ENCODE results near the gene RUFY2. TPM values are rescaled to one million over a fixed set of nuclear protein-coding genes. Genes with fewer than 3 reads are reported as not detected.

Gene RUFY2
- total RNA-seq, 1 donor from 2014 or later, result 10.3 TPM

- no peaks in the 10 kb centered on the region for H3K27me3 Mint-ChIP-seq
Measured at GRCh38 chr10:68406111-68406814, 814 bp downstream of the RUFY2 start.

GRCh38 chr10:68403701-68404100 is 3.4 kb downstream of the RUFY2 start:
- no peak for DNase-seq
- Mint-ChIP-seq H3K27me3 (no peaks in the 10 kb centered on the region), H3K9me3 (no peaks in the 10 kb centered on the region), H3K4me1 (peaks cover 17% of the 10 kb centered on the region), H3K27ac (no peak overlapping the region), H3K36me3 (ENCODE audit: low read depth) (peaks cover 7% of the 10 kb centered on the region), H3K4me3 (no peak overlapping the region)
- intact Hi-C loops (cut with micrococcal nuclease), result no loop called here

More at GRCh38 chr10:68406111-68406814, 814 bp downstream of the RUFY2 start:
- H3K4me1 Mint-ChIP-seq, result peaks cover 19% of the 10 kb centered on the region
- DNase-seq, result peak; percentile 84
- peak overlapping the region; percentile 93 for H3K4me3 Mint-ChIP-seq
- H3K27ac Mint-ChIP-seq, result peak overlapping the region; percentile 87
- intact Hi-C loops (cut with micrococcal nuclease), result loop anchor here (1.0 to 5.0 kb wide), 3 partner anchors 74 to 332 kb away; partner anchors contain the start of genes CCAR1, HNRNPH3 and PBLD
- no peaks in the 10 kb centered on the region for H3K9me3 Mint-ChIP-seq
- H3K36me3 Mint-ChIP-seq (ENCODE audit: low read depth), result peaks cover 4% of the 10 kb centered on the region

GRCh38 chr10:68402276-68402675 is 4.8 kb downstream of the RUFY2 start:
- Mint-ChIP-seq H3K27ac (no peak overlapping the region), H3K4me1 (peaks cover 16% of the 10 kb centered on the region), H3K9me3 (no peaks in the 10 kb centered on the region), H3K36me3 (ENCODE audit: low read depth) (peaks cover 9% of the 10 kb centered on the region), H3K27me3 (no peaks in the 10 kb centered on the region), H3K4me3 (no peak overlapping the region)
- DNase-seq, result no peak
- intact Hi-C loops (cut with micrococcal nuclease), result no loop called here

- Mint-ChIP-seq H3K9me3 (no peaks in the 10 kb centered on the region), H3K27ac (no peak overlapping the region), H3K36me3 (ENCODE audit: low read depth) (peaks cover 17% of the 10 kb centered on the region), H3K4me3 (no peak overlapping the region), H3K27me3 (no peaks in the 10 kb centered on the region), H3K4me1 (peaks cover 2% of the 10 kb centered on the region)
- no peak for DNase-seq
- intact Hi-C loops (cut with micrococcal nuclease), result no loop called here
Measured at GRCh38 chr10:68397005-68397404, 10.1 kb downstream of the RUFY2 start.

GRCh38 chr10:68385740-68386139 is 21.3 kb downstream of the RUFY2 start:
- Mint-ChIP-seq H3K27me3 (no peaks in the 10 kb centered on the region), H3K27ac (no peak overlapping the region), H3K4me1 (peaks cover 2% of the 10 kb centered on the region), H3K36me3 (ENCODE audit: low read depth) (peaks cover 31% of the 10 kb centered on the region), H3K4me3 (no peak overlapping the region), H3K9me3 (no peaks in the 10 kb centered on the region)
- intact Hi-C loops (cut with micrococcal nuclease), result no loop called here
- DNase-seq, result no peak

- Mint-ChIP-seq H3K9me3 (peaks cover 13% of the 10 kb centered on the region), H3K4me3 (no peak overlapping the region), H3K27me3 (no peaks in the 10 kb centered on the region), H3K27ac (no peak overlapping the region), H3K36me3 (ENCODE audit: low read depth) (peaks cover 47% of the 10 kb centered on the region), H3K4me1 (no peaks in the 10 kb centered on the region)
- intact Hi-C loops (cut with micrococcal nuclease), result no loop called here
- no peak for DNase-seq
Measured at GRCh38 chr10:68371604-68372003, 35.5 kb downstream of the RUFY2 start.

- DNase-seq, result no peak
- peaks cover 10% of the 10 kb centered on the region for H3K9me3 Mint-ChIP-seq
- H3K36me3 Mint-ChIP-seq (ENCODE audit: low read depth), result peaks cover 31% of the 10 kb centered on the region
- no peak overlapping the region for H3K27ac Mint-ChIP-seq
- no peaks in the 10 kb centered on the region for H3K27me3 Mint-ChIP-seq
- H3K4me1 Mint-ChIP-seq, result peaks cover 2% of the 10 kb centered on the region
- no peak overlapping the region for H3K4me3 Mint-ChIP-seq
- intact Hi-C loops (cut with micrococcal nuclease), result no loop called here
Measured at GRCh38 chr10:68367121-68367520, 40.0 kb downstream of the RUFY2 start.

GRCh38 chr10:68366600-68366999 is 40.5 kb downstream of the RUFY2 start:
- Mint-ChIP-seq H3K4me1 (peaks cover 2% of the 10 kb centered on the region), H3K36me3 (ENCODE audit: low read depth) (peaks cover 28% of the 10 kb centered on the region), H3K4me3 (no peak overlapping the region), H3K27me3 (no peaks in the 10 kb centered on the region), H3K27ac (no peak overlapping the region), H3K9me3 (peaks cover 8% of the 10 kb centered on the region)
- intact Hi-C loops (cut with micrococcal nuclease), result no loop called here
- no peak for DNase-seq

- no peak for DNase-seq
- intact Hi-C loops (cut with micrococcal nuclease), result no loop called here
- peaks cover 2% of the 10 kb centered on the region for H3K4me1 Mint-ChIP-seq
- no peak overlapping the region for H3K27ac Mint-ChIP-seq
- no peak overlapping the region for H3K4me3 Mint-ChIP-seq
- H3K27me3 Mint-ChIP-seq, result no peaks in the 10 kb centered on the region
- peaks cover 21% of the 10 kb centered on the region for H3K36me3 Mint-ChIP-seq (ENCODE audit: low read depth)
- peaks cover 4% of the 10 kb centered on the region for H3K9me3 Mint-ChIP-seq
Measured at GRCh38 chr10:68365611-68366010, 41.5 kb downstream of the RUFY2 start.

- Mint-ChIP-seq H3K27me3 (no peaks in the 10 kb centered on the region), H3K9me3 (no peaks in the 10 kb centered on the region), H3K36me3 (ENCODE audit: low read depth) (peaks cover 13% of the 10 kb centered on the region), H3K4me3 (no peak overlapping the region), H3K27ac (peak overlapping the region; percentile 11), H3K4me1 (peaks cover 2% of the 10 kb centered on the region)
- intact Hi-C loops (cut with micrococcal nuclease), result no loop called here
- DNase-seq, result no peak
Measured at GRCh38 chr10:68364101-68364886, 42.8 kb downstream of the RUFY2 start.

- H3K36me3 Mint-ChIP-seq (ENCODE audit: low read depth), result peaks cover 13% of the 10 kb centered on the region
- H3K27me3 Mint-ChIP-seq, result no peaks in the 10 kb centered on the region
- intact Hi-C loops (cut with micrococcal nuclease), result no loop called here
- H3K4me3 Mint-ChIP-seq, result no peak overlapping the region
- peaks cover 2% of the 10 kb centered on the region for H3K4me1 Mint-ChIP-seq
- H3K9me3 Mint-ChIP-seq, result no peaks in the 10 kb centered on the region
- no peak overlapping the region for H3K27ac Mint-ChIP-seq
- no peak for DNase-seq
Measured at GRCh38 chr10:68362590-68362989, 44.5 kb downstream of the RUFY2 start.

- no peak overlapping the region for H3K4me3 Mint-ChIP-seq
Measured at GRCh38 chr10:68359189-68359588, 47.9 kb downstream of the RUFY2 start.

GRCh38 chr10:68353537-68353936 is 53.5 kb downstream of the RUFY2 start:
- H3K36me3 Mint-ChIP-seq (ENCODE audit: low read depth), result peaks cover 20% of the 10 kb centered on the region
- intact Hi-C loops (cut with micrococcal nuclease), result no loop called here
- H3K9me3 Mint-ChIP-seq, result no peaks in the 10 kb centered on the region
- no peaks in the 10 kb centered on the region for H3K4me1 Mint-ChIP-seq
- no peaks in the 10 kb centered on the region for H3K27me3 Mint-ChIP-seq
- DNase-seq, result no peak
- no peak overlapping the region for H3K27ac Mint-ChIP-seq
- H3K4me3 Mint-ChIP-seq, result no peak overlapping the region

More at GRCh38 chr10:68359189-68359588, 47.9 kb downstream of the RUFY2 start:
- Mint-ChIP-seq H3K9me3 (no peaks in the 10 kb centered on the region), H3K4me1 (peaks cover 2% of the 10 kb centered on the region), H3K36me3 (ENCODE audit: low read depth) (peaks cover 13% of the 10 kb centered on the region), H3K27ac (no peak overlapping the region), H3K27me3 (no peaks in the 10 kb centered on the region)
- intact Hi-C loops (cut with micrococcal nuclease), result no loop called here
- DNase-seq, result no peak

- DNase-seq, result peak; percentile 82
- H3K4me1 Mint-ChIP-seq, result peaks cover 8% of the 10 kb centered on the region
- no peaks in the 10 kb centered on the region for H3K27me3 Mint-ChIP-seq
- no peaks in the 10 kb centered on the region for H3K9me3 Mint-ChIP-seq
- H3K36me3 Mint-ChIP-seq (ENCODE audit: low read depth), result peaks cover 42% of the 10 kb centered on the region
- H3K4me3 Mint-ChIP-seq, result no peak overlapping the region
- H3K27ac Mint-ChIP-seq, result peak overlapping the region; percentile 59
- intact Hi-C loops (cut with micrococcal nuclease), result loop anchor here (2.0 to 5.0 kb wide), 2 partner anchors 136 to 374 kb away; partner anchors contain the start of gene CCAR1
Measured at GRCh38 chr10:68348265-68348741, 58.8 kb downstream of the RUFY2 start.
